WERI-Rb-1 (cell line): ENCODE measurements around the gene SPP2.
A peak's percentile ranks its signal among the peaks of the same experiment; 100 is the strongest.

Experiments used
- DNase-seq: peaks from one replicate; pipeline ENCODE4 v3.0.0-alpha.2; 2020
- H3K27ac ChIP-seq: fragments of 250-450 bp; sonication (Bioruptor Pico); 2 replicates; pipeline ENCODE4 v1.5.1; 2020; ENCODE audit warnings: mild to moderate bottlenecking, moderate library complexity
- H3K27me3 ChIP-seq: fragments of 250-450 bp; sonication (Bioruptor Pico); 2 replicates; pipeline ENCODE4 v1.5.1; 2021; ENCODE audit warnings: mild to moderate bottlenecking, low read depth, moderate library complexity; ENCODE audit not compliant: insufficient read depth, severe bottlenecking
- H3K36me3 ChIP-seq: fragments of 250-450 bp; sonication (Bioruptor Pico); 2 replicates; pipeline ENCODE4 v1.5.1; 2020; ENCODE audit warnings: mild to moderate bottlenecking, moderate library complexity
- H3K4me3 ChIP-seq: 2 replicates; pipeline ENCODE4 v1.5.1; 2011; ENCODE audit warnings: low read depth, mild to moderate bottlenecking, control low read depth, low read length
- H3K9me3 ChIP-seq: fragments of 250-450 bp; sonication (Bioruptor Pico); 2 replicates; pipeline ENCODE4 v1.5.1; 2021; ENCODE audit warnings: mild to moderate bottlenecking, moderate library complexity; ENCODE audit not compliant: severe bottlenecking
- TF ChIP-seq, protein P1 (sequence below): IDR thresholded peaks from 2 replicates; pipeline ENCODE4 v1.5.1; 2011; ENCODE audit warnings: low read depth, mild to moderate bottlenecking, control low read depth, inconsistent platforms, low read length

The SPP2 gene

DNA sequence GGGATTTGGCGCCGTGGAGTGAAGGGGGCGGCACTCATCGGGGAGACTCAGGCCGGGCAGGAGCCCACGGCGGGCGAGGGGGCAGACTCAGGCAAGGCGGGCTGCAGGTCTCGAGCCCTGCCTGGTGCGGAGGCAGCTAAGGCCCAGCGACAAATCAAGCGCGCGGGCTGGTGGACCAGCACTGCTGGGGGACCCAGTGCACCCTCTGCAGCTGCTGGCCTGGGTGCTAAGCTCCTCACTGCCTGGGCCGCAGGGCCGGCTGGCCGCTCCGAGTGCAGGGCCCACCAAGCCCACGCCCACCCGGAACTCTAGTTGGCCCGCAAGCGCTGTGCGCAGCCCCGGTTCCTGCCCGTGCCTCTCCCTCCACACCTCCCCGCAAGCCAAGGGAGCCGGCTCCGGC lies 26.2 kb upstream of the SPP2 start:
- Histone ChIP-seq H3K27me3 (no peaks in the 10 kb centered on the region), H3K27ac (no peak overlapping the region), H3K36me3 (no peaks in the 10 kb centered on the region), H3K4me3 (no peak overlapping the region), H3K9me3 (peaks cover 4% of the 10 kb centered on the region)
- TF ChIP-seq, protein P1, sequence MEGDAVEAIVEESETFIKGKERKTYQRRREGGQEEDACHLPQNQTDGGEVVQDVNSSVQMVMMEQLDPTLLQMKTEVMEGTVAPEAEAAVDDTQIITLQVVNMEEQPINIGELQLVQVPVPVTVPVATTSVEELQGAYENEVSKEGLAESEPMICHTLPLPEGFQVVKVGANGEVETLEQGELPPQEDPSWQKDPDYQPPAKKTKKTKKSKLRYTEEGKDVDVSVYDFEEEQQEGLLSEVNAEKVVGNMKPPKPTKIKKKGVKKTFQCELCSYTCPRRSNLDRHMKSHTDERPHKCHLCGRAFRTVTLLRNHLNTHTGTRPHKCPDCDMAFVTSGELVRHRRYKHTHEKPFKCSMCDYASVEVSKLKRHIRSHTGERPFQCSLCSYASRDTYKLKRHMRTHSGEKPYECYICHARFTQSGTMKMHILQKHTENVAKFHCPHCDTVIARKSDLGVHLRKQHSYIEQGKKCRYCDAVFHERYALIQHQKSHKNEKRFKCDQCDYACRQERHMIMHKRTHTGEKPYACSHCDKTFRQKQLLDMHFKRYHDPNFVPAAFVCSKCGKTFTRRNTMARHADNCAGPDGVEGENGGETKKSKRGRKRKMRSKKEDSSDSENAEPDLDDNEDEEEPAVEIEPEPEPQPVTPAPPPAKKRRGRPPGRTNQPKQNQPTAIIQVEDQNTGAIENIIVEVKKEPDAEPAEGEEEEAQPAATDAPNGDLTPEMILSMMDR = no peak
- no peak for DNase-seq

DNA sequence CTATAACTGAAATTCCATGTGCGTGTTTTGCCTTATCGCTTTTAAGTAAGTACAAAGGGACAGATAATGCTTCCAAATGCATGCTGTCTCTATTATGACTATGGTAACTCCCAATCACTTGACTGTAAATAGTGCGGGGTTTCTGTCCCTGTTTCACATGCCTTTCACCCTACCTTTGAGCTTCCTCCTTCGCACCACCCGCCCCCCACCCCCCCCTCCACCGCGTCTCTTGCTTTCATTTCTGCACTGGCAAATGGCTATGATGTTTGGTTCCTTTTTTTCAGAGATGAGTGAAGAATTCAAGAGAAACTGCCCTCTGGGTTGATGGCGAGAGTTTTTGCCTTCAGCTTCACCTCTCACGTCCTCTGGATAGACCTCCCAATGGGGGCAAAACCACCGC lies 25.0 kb upstream of the SPP2 start:
- no peaks in the 10 kb centered on the region for H3K27me3 ChIP-seq
- DNase-seq = no peak
- H3K4me3 ChIP-seq = peak overlapping the region; percentile 30

DNA sequence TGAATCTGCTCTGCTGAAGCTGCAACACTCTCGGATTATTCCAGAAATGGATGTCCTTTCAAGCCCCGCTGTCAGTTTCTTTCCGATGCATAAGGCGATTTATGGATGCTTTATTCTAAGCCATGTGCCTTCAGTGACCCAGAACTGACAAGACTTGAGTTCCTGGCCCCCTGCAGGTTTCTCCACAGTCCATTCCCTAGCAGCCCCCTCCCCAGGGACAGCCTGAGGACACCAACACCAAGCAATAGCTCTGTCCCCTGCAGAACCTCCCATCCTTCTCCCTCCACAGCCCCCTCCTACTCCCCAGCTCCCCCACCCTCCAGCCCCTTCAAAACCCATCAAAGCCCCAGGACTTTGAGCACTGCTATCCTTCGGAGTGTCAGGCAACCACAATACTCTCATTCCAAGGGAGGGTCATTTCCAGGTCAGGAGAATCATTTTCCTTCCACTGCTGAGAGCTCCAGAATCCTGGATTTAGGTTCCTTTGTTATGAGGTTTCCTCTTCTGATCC lies 24.6 kb upstream of the SPP2 start:
- no peaks in the 10 kb centered on the region for H3K36me3 ChIP-seq
- TF ChIP-seq, protein P1 = no peak
- peak overlapping the region; percentile 30 for H3K4me3 ChIP-seq
- peak; percentile 66 for DNase-seq
- H3K9me3 ChIP-seq = peaks cover 4% of the 10 kb centered on the region
- H3K27ac ChIP-seq = peak overlapping the region; percentile 36; the same call in 1 of the 2 replicates
- H3K27me3 ChIP-seq = no peaks in the 10 kb centered on the region

More for the DNA sequence above, 25.0 kb upstream of the SPP2 start:
- Histone ChIP-seq H3K9me3 (peaks cover 4% of the 10 kb centered on the region), H3K36me3 (no peaks in the 10 kb centered on the region), H3K27ac (no peak overlapping the region)
- TF ChIP-seq, protein P1 = no peak

DNA sequence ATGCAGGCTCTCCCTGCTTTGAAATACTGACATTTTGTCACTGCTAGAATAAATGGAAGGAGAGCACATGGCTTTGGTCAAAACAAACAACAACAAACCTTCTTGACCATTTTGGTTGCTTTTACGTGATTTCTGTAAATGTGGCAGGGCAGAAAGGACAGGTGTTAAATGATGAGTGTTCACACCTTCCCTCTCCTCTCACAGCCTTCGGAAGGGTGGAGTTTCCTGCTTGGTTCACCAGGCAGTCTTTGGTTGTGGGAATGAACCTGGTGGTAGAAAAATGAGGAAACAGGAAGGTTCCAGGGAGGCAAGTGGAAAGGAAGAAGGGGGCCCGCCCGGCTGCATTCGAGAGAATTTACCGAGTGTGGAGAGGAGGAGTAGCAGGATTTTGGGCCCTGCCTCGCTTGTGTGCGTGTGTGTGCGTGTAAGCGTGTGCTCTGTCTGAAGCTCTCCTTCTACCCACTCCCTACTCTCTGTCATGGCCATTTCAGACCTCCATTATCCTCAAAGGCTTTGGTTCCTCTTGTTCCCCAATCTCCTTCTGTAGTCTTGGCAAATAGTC lies 23.7 kb upstream of the SPP2 start:
- peaks cover 4% of the 10 kb centered on the region for H3K9me3 ChIP-seq
- H3K4me3 ChIP-seq = no peak overlapping the region
- no peak for DNase-seq
- H3K27me3 ChIP-seq = no peaks in the 10 kb centered on the region
- no peak overlapping the region; the same call in 1 of the 2 replicates for H3K27ac ChIP-seq
- no peaks in the 10 kb centered on the region for H3K36me3 ChIP-seq
- TF ChIP-seq, protein P1 = no peak

DNA sequence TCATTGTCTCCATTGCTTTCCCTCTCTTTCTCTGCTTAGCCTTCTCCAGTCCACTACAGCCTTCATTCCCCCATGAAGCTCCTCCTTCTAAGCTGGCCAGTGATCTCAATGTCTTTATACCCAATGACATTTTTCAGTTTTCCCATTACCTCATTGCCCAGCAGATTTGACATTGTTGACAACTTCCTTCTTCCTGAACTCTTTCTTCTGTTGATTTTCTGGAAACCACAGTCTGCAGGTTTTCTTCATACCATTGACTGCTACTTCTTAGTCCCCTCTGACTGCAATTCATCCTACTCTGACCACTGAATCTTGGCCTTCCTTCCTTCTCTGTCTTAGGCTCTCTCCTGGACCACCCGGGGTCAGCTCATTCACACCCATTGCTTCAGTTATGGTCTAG lies 22.9 kb upstream of the SPP2 start:
- H3K9me3 ChIP-seq = peaks cover 5% of the 10 kb centered on the region
- H3K36me3 ChIP-seq = no peaks in the 10 kb centered on the region
- H3K27me3 ChIP-seq = no peaks in the 10 kb centered on the region
- no peak overlapping the region for H3K27ac ChIP-seq
- TF ChIP-seq, protein P1 = no peak
- H3K4me3 ChIP-seq = no peak overlapping the region
- DNase-seq = no peak
